Lung (tissue), 12 donors: ENCODE data around the gene ZNF669. TPM values are rescaled to one million over a fixed set of nuclear protein-coding genes. Genes with fewer than 3 reads are reported as not detected.

Experiments used
- ATAC-seq: fragments of 200-7000 bp; cut with Tn5 transposase; one replicate; pipeline ENCODE4 v1.9.1; 2020; ENCODE audit warnings: moderate number of reproducible peaks; ENCODE audit not compliant: insufficient read depth, low FRiP score
- DNase-seq, 3 donors: peaks; one replicate each; pipeline ENCODE4 v3.0.0-alpha.2; 2013 to 2017
- H3K27ac ChIP-seq, 2 donors: one replicate each; pipeline ENCODE4 v1.5.1; 2013; ENCODE audit warnings: mild to moderate bottlenecking in 2 of 2, moderate library complexity in 2 of 2, control low read depth in 1 of 2, inconsistent platforms in 1 of 2, low read depth in 1 of 2, low read length in 1 of 2
- H3K27me3 ChIP-seq, 3 donors: one replicate each; pipeline ENCODE4 v1.5.1; 2013; ENCODE audit warnings: low read length in 2 of 3; ENCODE audit not compliant: control insufficient read depth in 3 of 3, insufficient read depth in 3 of 3
- H3K36me3 ChIP-seq, 4 donors: one replicate each; pipeline ENCODE4 v1.5.1; 2013; ENCODE audit warnings: low read length in 4 of 4, mild to moderate bottlenecking in 1 of 4, moderate library complexity in 1 of 4; ENCODE audit not compliant: control insufficient read depth in 4 of 4, insufficient read depth in 4 of 4
- H3K4me1 ChIP-seq, 5 donors: one replicate each; pipeline ENCODE4 v1.5.1; 2013; ENCODE audit warnings: low read length in 5 of 5, mild to moderate bottlenecking in 2 of 5, moderate library complexity in 1 of 5; ENCODE audit not compliant: control insufficient read depth in 5 of 5, insufficient read depth in 5 of 5
- H3K4me3 ChIP-seq: one replicate; pipeline ENCODE4 v1.5.1; 2013; ENCODE audit warnings: mild to moderate bottlenecking, control low read depth, moderate library complexity
- H3K9ac ChIP-seq, 2 donors: one replicate each; pipeline ENCODE4 v1.5.1; 2013; ENCODE audit warnings: low read length in 2 of 2, control low read depth in 1 of 2; ENCODE audit not compliant: insufficient read depth in 1 of 2
- H3K9me3 ChIP-seq, 4 donors: one replicate each; pipeline ENCODE4 v1.5.1; 2013; ENCODE audit warnings: low read length in 3 of 4, mild to moderate bottlenecking in 1 of 4, moderate library complexity in 1 of 4; ENCODE audit not compliant: control insufficient read depth in 4 of 4, insufficient read depth in 3 of 4
- CTCF ChIP-seq: IDR thresholded peaks from 2 replicates; pipeline ENCODE4 v1.5.1; 2012; ENCODE audit warnings: mild to moderate bottlenecking; ENCODE audit errors: control extremely low read depth, extremely low read depth
- WGBS, 2 donors: extraction: QIAGEN DNeasy Blood & Tissue Kit; methylation state at CpG; one replicate each; pipeline ENCODE4 v1.1.7; 2013; 5-methylcytosine and 5-hydroxymethylcytosine counted together
- polyA plus RNA-seq, 2 donors: library from polyadenylated mRNA; stranded (reverse); fragments of 200-250 nt; gene quantifications; one replicate each; pipeline ENCODE4 v1.2.1, GENCODE V29; 2013
- total RNA-seq, 2 donors: library from RNA; depleted of rRNA in 1 of 2; stranded (reverse); fragments of >200 nt in 1 of 2; gene quantifications; one replicate each; pipeline ENCODE4 v1.2.1, GENCODE V29; 2014 to 2021
- donor health status: control.
- donor health status: control.
- donor health status: Bipolar disorder and iron deficiency.
- donor health status: healthy.
- donor health status: DM: yes; HTN: yes; CAD: no.

Gene ZNF669
- total and polyA plus RNA-seq, 4 donors = 4.5 to 7.5 (median 5.6) TPM

DNA sequence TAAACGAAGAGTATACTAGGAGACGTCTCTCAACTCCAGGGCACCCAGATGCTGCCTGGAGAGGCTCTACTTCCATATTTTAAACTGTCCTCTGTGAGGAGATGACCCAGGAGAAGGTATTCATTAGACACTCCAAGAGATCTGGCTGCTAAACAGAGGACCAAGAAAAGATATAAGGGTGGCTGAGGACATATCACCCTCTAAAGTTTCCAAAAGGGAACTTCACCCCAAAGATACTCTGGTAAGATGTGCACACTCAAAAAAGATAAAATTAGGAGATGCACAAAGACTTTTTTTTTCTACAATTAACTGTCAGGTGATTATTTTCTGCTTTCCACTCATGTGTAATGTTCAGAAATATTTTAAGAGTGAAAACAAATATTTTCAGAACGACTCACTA, 26.9 kb downstream of the ZNF669 start:
- WGBS, 2 donors = 77 to 80% methylated on average over 3 of the region's 3 CpGs
- no peak overlapping the region for H3K27ac ChIP-seq
- no peak overlapping the region for H3K4me3 ChIP-seq
- peaks cover 0 to 3% (median under 1%) of the 10 kb centered on the region in 4 donors for H3K9me3 ChIP-seq
- H3K9ac ChIP-seq = no peak overlapping the region
- no peak for DNase-seq
- no peak for ATAC-seq
- no peaks in the 10 kb centered on the region for H3K27me3 ChIP-seq
- no peaks in the 10 kb centered on the region for H3K36me3 ChIP-seq
- no peak for TF ChIP-seq CTCF
- peaks cover 0 to 5% (median 3%) of the 10 kb centered on the region in 5 donors for H3K4me1 ChIP-seq

- H3K27me3 ChIP-seq = no peaks in the 10 kb centered on the region
- H3K9ac ChIP-seq = no peak overlapping the region
- H3K4me1 ChIP-seq = no peaks in the 10 kb centered on the region
- no peak for DNase-seq
- TF ChIP-seq CTCF = no peak
- H3K27ac ChIP-seq = no peak overlapping the region
- no peak overlapping the region for H3K4me3 ChIP-seq
- WGBS, 2 donors = 85 to 97% methylated on average over 3 of the region's 3 CpGs
- ATAC-seq = no peak
- no peaks in the 10 kb centered on the region for H3K36me3 ChIP-seq
- H3K9me3 ChIP-seq = peaks cover 0 to 9% (median 4%) of the 10 kb centered on the region in 4 donors
Observed at GRCh38 chr1:247070645-247071044, 33.5 kb downstream of the ZNF669 start.

DNA sequence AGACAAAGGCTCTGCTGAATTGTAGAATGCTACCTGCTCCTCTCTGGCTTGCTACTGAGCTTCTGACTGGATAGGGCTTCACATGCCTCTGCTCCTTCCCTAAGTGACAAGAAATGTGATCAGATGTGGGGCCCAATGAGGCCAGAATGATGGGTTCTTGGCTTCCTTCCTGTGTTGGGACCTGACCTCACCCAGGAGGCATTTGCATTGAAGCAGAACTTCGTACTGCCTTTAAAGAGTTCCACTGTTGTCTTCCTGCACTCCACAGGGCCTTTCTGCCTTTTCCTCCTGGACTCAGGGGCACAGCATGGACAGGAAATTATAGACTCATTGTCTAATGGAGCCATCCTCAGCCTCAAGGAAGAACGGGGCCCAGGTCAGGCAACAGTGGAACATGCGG, 39.9 kb downstream of the ZNF669 start:
- no peak for TF ChIP-seq CTCF
- 84 to 91% methylated on average over 3 of the region's 3 CpGs for WGBS, 2 donors
- ATAC-seq (no peak), DNase-seq (no peak)
- no peak overlapping the region for H3K27ac ChIP-seq
- H3K4me3 ChIP-seq = no peak overlapping the region
- no peaks in the 10 kb centered on the region for H3K36me3 ChIP-seq
- H3K9ac ChIP-seq = no peak overlapping the region
- no peaks in the 10 kb centered on the region for H3K27me3 ChIP-seq
- H3K4me1 ChIP-seq = peaks cover 0 to 2% (median 0%) of the 10 kb centered on the region in 5 donors
- peaks cover 0 to 16% (median 4%) of the 10 kb centered on the region in 4 donors for H3K9me3 ChIP-seq

GRCh38 chr1:247060771-247061170, 43.4 kb downstream of the ZNF669 start:
- 84 to 92% methylated on average over 4 of the region's 4 CpGs for WGBS, 2 donors
- no peak for ATAC-seq
- H3K36me3 ChIP-seq = no peaks in the 10 kb centered on the region
- no peak overlapping the region for H3K27ac ChIP-seq
- no peak overlapping the region for H3K4me3 ChIP-seq
- H3K4me1 ChIP-seq = peaks cover 0 to 2% (median 0%) of the 10 kb centered on the region in 5 donors
- no peaks in the 10 kb centered on the region for H3K27me3 ChIP-seq
- H3K9ac ChIP-seq = no peak overlapping the region
- TF ChIP-seq CTCF = no peak
- no peak for DNase-seq
- peaks cover 0 to 14% (median 5%) of the 10 kb centered on the region in 4 donors for H3K9me3 ChIP-seq
